Brain pericyte (primary cell): Measurements from ENCODE around the gene DMXL1.
"Not testable (repeated sequence)": the region's sequence is repeated elsewhere in the genome, so short reads cannot be mapped to it uniquely, and the experiment has no call there.

Experiments
- DNase-seq: peaks from one replicate; pipeline ENCODE4 v3.0.0-alpha.2; 2012; ENCODE audit warnings: low read depth, low spot score

DMXL1 gene

DNA sequence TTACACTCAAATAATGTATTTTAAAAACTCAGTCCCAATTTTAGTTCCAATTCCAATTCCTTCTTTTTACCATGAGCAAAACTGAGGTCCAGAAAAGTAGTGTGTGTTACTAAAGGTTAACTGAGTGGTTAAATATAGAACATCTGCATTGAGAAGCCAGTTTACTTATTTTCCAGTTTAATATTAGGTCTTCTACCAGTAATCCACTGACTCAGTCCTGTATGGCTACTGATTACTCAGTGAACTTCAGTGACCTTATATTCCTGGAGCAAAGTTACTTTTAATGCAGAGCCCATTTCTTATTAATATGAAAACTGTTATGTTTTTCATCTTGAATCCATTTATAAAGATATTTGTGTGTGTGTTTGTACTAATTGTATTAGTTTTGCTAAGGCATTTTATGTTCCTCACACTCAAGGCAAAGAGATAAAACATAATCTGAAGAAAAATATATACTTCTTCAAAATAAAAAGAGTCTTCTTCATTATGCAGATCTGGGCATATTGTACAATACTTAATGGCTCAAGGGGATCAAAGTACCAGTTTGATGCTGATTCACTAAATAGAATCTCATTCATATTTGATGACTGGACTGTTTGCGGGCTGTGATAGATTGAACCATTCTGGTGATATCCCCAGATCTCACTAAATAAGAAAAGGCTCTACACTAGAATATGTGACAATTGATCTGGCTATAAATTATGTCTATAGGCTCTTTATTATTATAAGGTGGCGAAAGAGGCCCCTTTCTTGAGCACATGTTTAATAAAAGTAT, 60.8 kb downstream of the DMXL1 start:
- DNase-seq, result no peak

DNA sequence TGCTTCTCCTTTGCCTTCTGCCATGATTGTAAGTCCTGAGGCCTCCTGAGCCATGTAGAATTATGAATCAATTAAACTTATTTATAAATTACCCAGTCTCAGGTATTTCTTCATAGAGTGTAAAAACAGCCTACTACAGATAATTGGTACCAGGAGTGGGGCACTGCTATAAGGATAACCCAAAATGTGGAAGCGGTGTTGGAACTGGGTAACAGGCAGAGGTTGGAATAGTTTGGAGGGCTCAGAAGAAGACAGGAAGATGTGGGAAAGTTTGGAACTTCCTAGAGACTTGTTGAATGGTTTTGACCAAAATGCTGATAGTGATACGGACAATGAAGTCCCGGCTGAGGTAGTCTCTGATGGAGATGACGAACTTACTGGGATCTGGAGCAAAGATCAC, 64.9 kb downstream of the DMXL1 start:
- not testable (repeated sequence) for DNase-seq

DNA sequence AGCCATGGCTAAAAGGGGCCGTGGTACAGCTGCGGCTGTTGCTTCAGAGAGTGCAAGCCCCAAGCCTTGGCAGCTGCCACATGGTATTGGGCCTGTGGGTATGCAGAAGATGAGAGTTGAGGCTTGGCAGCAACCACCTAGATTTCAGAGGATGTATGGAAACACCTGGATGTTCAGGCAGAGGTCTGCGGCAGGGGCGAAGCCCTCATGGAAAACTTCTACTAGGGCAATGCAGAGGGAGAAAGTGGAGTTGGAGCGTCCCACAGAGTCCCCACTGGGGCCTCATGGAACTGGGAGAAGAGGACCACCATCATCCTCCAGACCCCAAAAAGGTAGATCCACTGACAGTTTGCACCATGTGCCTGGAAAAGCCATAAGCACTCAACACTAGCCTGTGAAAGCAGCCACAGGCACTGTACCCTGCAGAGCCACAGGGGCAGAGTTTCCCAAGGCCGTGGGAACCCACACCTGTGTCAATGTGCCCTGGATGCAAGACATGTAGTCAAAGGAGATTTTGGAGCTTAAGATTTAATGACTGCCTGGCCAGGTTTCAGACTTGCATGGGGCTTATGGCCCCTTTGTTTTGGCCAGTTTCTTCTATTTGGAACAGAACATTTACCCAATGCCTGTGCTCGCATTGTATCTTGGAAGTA, 65.9 kb downstream of the DMXL1 start:
- no peak for DNase-seq

DNA sequence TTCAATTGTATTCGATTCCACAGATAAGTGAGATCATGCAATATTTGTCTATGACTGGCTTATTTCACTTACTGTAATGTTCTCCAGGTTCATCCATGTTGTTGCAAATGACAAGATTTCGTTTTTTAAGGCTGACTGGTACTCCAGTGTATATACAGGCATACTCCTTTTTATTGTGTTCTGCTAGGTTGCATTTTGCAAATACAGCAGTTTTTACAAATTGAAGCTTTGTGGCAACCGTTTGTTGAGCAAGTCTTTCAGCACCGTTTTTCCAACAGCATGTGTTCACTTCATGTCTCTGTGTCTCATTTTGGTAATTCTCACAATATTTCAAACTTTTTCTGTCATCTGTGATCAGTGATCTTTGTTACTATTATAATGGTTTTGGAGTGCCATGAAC, 82.7 kb downstream of the DMXL1 start:
- DNase-seq, result no peak

DNA sequence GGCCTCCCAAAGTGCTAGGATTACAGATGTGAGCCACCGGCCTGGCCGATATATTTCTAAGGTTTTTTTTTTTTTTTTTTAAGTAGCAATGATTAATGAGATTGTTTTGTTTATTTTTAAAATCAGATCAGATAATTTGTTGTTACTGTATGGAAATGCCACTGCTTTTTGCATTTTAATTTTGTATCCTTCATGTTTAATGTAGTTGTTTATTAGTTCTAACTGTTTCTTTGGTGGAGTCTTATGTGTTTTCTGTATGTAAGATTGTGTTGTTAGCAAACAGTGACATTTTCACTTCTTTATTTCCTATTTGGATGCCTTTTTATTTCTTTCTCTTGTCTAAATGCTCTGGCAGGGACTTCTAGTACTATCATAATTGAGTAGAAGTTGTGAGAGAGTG, 87.3 kb downstream of the DMXL1 start:
- no peak for DNase-seq

DNA sequence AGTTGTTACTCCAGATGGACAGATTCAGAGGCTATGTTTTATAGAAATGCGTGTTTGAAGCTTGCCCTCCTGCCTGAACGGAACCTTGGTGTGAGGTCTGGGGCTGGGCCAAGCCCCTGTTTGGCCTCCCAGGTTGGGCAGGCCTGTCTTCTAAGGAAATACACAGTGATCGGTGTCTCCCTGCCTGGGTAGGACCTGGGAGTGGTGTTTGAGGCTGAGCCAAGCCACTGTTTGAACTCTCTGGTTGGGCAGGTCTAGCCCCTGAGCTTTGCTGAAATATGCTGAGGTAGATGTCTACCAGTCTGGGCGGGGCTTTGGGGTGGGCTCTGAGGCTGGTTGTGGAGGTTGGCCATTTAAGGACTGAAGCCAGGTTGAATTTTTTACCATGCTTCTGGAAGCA, 90.5 kb downstream of the DMXL1 start:
- no peak for DNase-seq

DNA sequence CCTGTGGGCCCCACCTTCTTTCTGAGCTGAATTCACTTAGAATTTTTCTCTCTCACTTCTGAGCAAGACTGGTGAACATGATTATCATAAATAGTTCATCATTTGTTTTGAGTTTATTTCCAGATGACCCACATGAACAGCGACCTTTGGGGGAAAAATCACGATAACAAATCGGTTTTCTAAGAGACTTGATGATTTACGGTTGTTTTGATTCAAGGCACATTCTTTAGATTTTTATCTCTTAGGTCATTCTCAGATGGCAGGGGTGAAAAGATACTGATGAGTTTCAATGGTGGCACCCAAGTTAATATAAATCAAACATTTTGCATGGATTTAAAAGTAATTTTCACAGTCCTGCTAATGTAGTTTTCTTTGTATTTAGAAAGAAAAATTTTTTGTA, 95.1 kb downstream of the DMXL1 start:
- no peak for DNase-seq

DNA sequence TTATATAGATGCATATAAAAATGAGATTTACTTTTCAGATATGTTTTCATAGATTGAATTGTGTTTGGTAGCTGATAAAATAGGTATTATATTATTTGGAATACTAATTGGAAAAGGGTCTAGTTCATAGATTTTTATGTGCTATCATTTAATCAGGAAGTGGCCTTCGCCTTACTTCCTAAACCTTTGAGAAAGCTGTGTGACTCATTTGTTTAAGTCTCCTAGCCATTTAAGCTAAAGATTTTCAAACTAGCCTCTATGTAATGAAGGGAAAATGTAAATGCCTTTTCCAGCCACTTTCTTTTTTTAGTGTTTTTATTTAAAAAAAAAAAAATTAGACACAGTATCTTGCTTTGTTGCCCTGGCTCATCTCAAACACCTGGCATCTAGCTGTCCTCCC, 97.5 kb downstream of the DMXL1 start:
- DNase-seq, result no peak

DNA sequence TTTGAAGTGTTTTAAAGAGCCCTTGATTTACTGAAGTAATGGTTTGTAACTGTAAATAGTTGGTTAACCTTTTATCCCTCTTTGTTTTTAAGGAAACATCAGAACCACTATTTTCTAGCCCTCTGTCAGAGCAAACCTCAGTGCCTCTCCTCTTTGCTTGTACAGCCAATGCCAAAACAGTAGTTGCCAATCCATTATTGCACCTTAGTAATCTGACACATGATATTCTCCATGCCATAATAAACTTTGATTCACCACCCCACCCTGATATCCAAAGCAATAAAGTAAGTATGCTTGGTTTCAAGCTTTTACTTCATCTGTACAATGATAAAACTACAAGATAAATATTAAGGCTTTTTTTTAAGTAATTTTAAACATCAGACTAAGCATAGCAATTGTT, 100.8 kb downstream of the DMXL1 start:
- no peak for DNase-seq

DNA sequence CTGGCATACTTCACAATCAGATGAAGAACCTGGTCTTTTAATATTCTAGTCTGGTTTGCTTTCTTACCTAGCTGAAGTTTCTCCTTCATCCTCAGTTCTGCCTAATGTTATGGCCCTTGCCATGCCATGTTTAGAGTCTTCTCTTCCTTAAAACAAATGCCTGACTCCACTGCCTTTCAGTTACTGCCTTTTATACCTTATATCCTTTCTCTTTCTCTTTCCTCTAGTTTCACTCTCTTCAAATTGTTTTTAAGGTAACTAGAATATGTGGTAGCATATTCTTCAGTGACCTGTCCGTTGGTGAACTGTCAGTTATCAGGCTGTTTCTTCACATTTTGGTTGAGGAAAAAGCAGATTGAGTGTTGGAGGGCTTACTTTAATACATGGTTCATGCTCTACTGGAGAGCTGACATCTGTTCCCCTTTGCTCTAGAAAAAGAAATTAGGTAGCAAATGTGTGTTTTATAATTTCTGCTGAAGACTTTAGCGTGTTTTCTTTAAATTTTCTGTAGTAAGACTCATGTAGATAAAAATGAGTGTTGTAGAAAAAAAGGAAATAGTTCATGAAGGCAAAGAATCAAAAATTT, 103.8 kb downstream of the DMXL1 start:
- DNase-seq, result no peak

DNA sequence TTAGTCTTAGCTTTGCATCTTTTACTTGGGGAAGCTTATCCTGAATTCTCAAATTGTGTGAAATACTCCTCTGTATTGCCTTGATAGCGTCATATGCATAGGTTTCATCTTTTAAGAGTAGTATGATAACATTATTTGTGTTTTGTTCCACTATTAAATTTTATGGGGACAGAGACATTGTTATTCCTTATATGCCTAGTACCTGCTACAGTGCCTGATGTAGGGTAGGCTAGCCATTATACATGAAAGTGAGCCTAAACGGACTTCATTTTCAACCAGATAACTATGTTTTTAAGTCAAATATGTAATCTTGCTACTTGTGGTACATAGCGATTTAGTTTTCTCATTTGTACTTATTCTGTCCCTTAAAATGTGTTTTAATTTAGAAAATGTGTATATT, 105.9 kb downstream of the DMXL1 start:
- no peak for DNase-seq

DNA sequence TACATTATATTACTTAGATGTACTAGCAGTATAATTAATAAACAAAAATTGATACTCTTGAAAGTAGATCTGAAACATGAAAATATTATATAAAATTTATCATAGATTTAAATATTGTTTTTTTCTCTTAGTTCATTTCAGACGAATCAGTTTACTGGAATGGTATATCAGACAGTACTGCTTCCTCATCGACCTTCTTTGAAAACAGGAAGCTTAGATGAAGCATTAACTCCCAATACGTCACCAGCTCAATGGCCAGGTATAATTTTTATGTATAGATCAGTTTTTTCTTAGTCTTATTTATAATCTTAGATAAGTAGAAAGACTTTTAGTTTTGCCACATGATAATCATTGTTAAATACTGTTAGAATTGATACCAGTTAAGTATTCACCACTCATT, 106.3 kb downstream of the DMXL1 start:
- no peak for DNase-seq

DNA sequence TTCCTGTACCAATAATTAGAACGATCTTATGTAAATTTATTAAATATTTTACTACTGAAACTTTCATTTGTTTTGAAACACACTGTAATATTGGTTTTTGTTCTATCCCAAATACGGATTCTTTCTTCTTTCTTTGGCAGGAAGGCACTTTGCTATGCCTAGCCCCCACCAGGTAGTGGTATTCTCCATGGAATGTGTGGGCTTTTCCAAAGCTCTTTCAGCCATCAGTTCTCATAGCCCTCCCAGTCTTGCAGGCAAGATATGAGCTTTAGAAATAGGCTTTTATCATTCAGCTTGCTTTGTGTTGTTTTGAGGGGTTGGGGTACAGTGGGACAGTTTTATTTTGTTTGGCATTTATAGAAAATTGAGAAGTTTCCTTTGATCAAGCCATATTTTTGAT, 107.5 kb downstream of the DMXL1 start:
- no peak for DNase-seq

DNA sequence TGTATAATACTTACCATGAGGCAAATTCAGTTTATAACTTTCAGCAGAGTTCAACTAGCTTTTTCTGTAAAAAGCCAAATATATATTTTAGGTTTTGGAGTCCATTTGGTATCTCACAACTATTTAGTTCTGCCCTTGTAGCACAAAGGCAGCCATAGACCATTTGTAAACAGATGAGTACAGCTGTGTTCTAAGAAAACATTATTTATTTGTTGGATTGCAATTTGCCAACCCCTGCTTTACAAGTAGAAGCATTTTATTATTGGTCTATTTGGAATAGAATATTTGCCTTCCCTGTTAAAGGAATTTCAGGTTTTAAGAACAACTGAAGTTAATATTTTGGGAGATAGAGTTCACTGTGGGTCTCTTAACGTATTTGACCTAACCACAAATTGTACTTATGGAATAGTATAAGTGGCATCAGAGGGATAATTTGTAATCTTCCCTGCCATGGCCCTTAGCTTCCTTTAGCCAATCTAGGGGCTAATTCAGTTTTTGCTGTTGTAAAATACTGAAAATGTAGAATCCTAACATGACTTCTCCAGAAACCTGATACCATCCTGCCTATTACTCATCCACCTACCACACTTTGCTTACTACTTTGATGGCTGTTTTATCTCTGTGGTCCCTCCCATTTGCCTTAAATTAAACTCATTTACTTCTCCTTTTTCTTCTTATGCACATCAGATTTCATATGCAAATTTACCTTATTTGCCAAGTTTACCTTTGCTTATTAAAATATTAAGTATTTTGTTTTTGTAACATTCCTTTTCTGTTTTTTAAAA, 109.2 kb downstream of the DMXL1 start:
- no peak for DNase-seq

DNA sequence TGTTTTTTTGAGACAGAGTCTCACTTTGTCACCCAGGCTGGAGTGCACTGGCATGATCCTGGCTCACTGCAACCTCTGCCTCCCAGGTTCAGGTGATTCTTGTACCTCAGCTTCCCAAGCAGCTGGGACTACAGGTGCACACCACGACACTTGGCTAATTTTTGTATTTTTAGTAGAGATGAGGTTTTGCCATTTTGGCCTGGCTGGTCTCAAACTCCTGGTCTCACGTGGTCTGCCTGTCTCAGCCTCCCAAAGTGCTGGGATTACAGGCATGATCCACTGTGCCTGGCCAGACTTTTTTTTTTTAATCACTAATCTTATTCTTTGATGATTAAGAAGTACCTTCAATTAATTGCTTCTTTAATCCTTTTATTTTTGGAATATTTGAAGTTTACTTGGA, 114.6 kb downstream of the DMXL1 start:
- not testable (repeated sequence) for DNase-seq

DNA sequence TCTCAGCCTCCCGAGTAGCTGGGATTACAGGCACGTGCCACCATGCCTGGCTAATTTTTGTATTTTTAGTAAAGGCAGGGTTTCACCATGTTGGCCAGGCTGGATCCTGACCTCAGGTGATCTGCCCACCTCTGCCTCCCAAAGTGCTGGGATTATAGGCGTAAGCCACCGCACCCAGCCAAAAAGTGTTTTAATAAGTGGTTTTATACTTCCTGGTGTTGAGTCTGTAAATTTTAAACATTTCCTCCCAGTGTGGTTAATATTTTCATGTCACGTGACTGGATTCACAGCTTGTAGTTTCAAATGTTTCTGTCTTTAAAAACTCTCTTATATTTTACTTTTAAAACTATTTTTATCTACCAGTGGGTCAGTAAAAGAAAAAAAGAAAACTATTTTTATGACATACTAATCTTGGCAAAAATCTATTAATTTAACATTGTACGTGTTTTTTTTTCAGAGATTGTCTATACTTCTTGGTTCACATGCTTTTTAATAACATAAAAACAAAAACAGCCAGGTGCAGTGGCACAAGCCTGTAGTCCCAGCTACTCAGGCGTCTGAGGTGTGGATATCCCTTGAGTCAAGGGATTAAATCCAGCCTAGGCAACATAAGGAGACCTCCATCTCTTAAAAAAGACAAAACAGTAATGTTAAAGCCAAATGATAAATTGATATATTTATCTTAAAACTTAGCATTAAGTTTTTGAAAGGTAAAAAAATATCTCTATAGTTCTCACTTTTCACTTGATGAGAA, 117.1 kb downstream of the DMXL1 start:
- DNase-seq, result no peak

DNA sequence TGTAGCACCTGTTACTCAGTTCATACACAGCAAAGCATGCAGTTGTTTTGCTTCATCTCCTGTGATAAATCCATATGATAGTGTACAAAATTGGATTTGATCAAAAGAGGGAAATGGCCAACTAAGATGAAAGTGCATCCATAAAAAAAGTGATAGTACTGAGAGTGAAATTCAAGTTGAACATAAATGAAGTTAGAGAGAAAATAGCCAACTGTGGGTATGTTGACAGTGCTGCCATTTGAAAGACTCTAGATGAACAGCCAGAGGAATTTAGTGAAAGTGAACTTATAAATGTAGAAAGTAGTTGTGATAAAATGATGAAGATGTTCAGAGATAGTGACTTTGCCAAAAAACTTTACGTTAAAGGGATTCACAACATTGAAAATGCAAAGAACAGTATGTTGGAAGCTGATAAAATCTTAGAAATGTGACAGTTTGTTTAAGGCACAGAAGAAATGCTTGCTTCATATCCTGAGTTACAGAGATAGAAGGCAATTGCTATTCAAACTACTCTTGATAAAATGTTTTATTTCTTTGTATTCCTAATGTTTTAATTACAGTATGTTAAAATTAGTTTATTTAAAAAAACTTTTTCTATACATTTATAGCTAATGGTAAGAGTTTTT, 119.7 kb downstream of the DMXL1 start:
- DNase-seq, result no peak

DNA sequence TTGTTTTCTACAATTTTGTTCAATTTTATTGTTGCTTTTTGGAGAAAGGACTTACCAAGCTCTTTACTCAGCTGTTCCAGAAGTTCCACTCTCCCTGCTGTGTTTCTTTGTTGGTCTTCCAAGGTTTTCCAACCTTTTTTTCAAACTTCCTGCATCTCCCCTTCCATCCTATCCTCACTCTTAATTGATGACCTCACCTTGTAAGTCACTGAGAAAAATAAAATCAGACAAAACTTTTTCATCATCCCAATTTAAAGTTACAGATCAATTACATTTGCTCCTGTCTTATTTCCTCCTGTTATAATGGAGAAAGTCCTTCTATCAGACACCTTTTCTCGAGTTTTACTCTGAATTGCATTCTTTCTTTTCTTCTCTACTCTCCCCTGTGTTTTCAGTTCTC, 121.1 kb downstream of the DMXL1 start:
- no peak for DNase-seq

DNA sequence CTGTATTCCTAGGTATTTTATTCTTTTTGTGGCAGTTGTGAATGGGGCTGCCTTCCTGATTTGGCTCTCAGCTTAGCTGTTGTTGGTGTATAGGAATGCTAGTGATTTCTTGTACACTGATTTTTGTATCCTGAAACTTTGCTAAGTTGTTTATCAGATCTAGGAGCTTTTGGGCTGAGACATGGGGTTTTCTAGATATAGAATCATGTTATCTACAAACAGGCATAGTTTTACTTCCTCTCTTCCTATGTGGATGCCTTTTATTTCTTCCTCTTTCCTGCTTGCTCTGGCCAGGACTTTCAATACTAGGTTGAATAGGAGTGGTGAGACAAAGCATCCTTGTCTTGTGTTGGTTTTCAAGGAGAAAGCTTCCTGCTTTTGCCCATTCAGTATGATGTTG, 129.9 kb downstream of the DMXL1 start:
- no peak for DNase-seq

DNA sequence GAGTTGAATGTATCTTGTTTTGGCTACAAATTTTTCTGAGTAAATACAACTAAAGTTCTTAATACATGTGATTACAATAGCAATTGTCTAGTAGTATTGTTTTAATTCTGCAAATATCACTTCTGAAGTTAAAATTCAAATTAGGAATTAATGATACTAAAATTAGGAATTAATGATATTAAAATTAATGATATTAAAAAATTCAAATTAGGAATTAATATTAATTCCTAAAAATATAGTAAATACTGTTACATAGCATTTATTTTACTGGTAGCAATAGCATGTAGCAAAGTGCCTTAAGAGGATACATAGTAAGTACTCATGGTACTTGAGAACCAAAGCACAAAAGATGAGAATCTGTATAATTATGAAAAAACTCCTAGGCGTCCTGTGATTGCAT, 136.2 kb downstream of the DMXL1 start:
- no peak for DNase-seq

DNA sequence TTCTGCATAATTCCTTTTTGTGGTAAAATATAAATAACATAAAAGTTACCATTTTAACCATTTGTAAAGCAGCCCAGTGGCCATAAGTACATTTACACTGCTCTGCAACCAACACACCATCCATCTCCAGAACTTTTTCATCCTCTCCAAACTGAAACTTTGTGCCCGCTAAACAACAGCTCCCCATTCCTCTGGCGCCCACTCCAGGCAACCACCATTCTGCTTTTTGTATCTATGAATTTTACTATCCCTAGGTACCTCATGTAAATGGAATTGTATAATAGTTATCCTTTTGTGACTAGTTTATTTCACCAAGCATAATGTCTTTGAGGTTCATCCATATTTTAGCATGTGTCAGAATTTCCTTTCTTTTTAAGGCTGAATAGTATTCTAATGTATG, 141.1 kb downstream of the DMXL1 start:
- DNase-seq, result no peak
